GM12872 (cell line): Measurements from ENCODE around the gene ZNF148.

Source experiments
- CTCF ChIP-seq: IDR thresholded peaks from 3 replicates; pipeline ENCODE4 v1.5.1; 2011; ENCODE audit warnings: low read depth, mild to moderate bottlenecking, low read length, moderate library complexity; ENCODE audit not compliant: insufficient read depth

The ZNF148 gene

GRCh38 chr3:125349055-125349454, 26.1 kb downstream of the ZNF148 start:
- no peak for TF ChIP-seq CTCF

GRCh38 chr3:125340121-125340520, 35.0 kb downstream of the ZNF148 start:
- TF ChIP-seq CTCF = no peak

GRCh38 chr3:125337506-125337905, 37.6 kb downstream of the ZNF148 start:
- TF ChIP-seq CTCF = no peak

GRCh38 chr3:125334675-125335560, 40.2 kb downstream of the ZNF148 start:
- TF ChIP-seq CTCF = no peak

- no peak for TF ChIP-seq CTCF
Observed at GRCh38 chr3:125332504-125332903, 42.6 kb downstream of the ZNF148 start.

GRCh38 chr3:125331243-125331642, 43.9 kb downstream of the ZNF148 start:
- TF ChIP-seq CTCF = no peak

- no peak for TF ChIP-seq CTCF
Observed at GRCh38 chr3:125326957-125327356, 48.2 kb downstream of the ZNF148 start.

GRCh38 chr3:125325746-125326145, 49.4 kb downstream of the ZNF148 start:
- TF ChIP-seq CTCF = no peak
